Natural killer cell (primary cell): ENCODE results near the gene RMI1. TPM values are rescaled to one million over a fixed set of nuclear protein-coding genes. Genes with fewer than 3 reads are reported as not detected.

ENCODE experiments used
- ATAC-seq, 3 donors: fragments of 150-1000 bp in 2 of 3; fragments of 200-7000 bp in 1 of 3; cut with Tn5 transposase; 1 replicate in 1 of 3; 2 replicates in 2 of 3; pipeline ENCODE4 v1.10.0; 2021; ENCODE audit warnings: mild to moderate bottlenecking in 2 of 3, moderate library complexity in 2 of 3
- DNase-seq, 2 donors: peaks; one replicate each; pipeline versions ENCODE4 v3.0.0 to v3.0.0-alpha.2; 2013 to 2021; ENCODE audit warnings: mixed read lengths in 1 of 2
- H3K27ac ChIP-seq: one replicate; pipeline ENCODE4 v1.5.1; 2013; ENCODE audit warnings: mild to moderate bottlenecking, low read length
- H3K27me3 ChIP-seq: one replicate; pipeline ENCODE4 v1.6.1; 2013; ENCODE audit warnings: low read length; ENCODE audit not compliant: control insufficient read depth, insufficient read depth
- H3K36me3 ChIP-seq: one replicate; pipeline ENCODE4 v1.6.1; 2013; ENCODE audit warnings: low read length; ENCODE audit not compliant: control insufficient read depth, insufficient read depth
- H3K4me1 ChIP-seq: one replicate; pipeline ENCODE4 v1.6.1; 2013; ENCODE audit warnings: low read length; ENCODE audit not compliant: control insufficient read depth, insufficient read depth
- H3K4me3 ChIP-seq: one replicate; pipeline ENCODE4 v1.5.1; 2013; ENCODE audit warnings: low read length
- H3K9me3 ChIP-seq: one replicate; pipeline ENCODE4 v1.6.1; 2013; ENCODE audit warnings: low read length; ENCODE audit not compliant: control insufficient read depth, insufficient read depth
- H3K27ac Mint-ChIP-seq, 2 donors: one replicate each; pipeline ENCODE4 v1.8.0; 2022; ENCODE audit warnings: mild to moderate bottlenecking in 2 of 2, mixed read lengths in 2 of 2, moderate library complexity in 1 of 2
- H3K27me3 Mint-ChIP-seq, 2 donors: one replicate each; pipeline ENCODE4 v1.8.0; 2022; ENCODE audit warnings: low read depth in 2 of 2, mixed read lengths in 2 of 2
- H3K36me3 Mint-ChIP-seq: one replicate; pipeline ENCODE4 v1.8.0; 2022; ENCODE audit warnings: mixed read lengths
- H3K4me1 Mint-ChIP-seq, 2 donors: one replicate each; pipeline ENCODE4 v1.8.0; 2022; ENCODE audit warnings: mixed read lengths in 2 of 2
- H3K4me3 Mint-ChIP-seq: one replicate; pipeline ENCODE4 v1.8.0; 2022; ENCODE audit warnings: mild to moderate bottlenecking, moderate library complexity, mixed read lengths
- H3K9me3 Mint-ChIP-seq, 2 donors: one replicate each; pipeline ENCODE4 v1.8.0; 2022; ENCODE audit warnings: mixed read lengths in 2 of 2
- WGBS: methylation state at CpG from one replicate; pipeline ENCODE4 v1.1.7; 2013; ENCODE audit warnings: missing lambda C conversion rate; ENCODE audit not compliant: insufficient coverage; 5-methylcytosine and 5-hydroxymethylcytosine counted together
- intact Hi-C: fragments of 100-400 bp; cut with micrococcal nuclease; formaldehyde crosslinking; loops from one replicate; pipeline ENCODE4 v1.14.2; 2022
- total RNA-seq, 4 donors: library from RNA; stranded (reverse); fragments of 120-200 nt in 1 of 4; gene quantifications; one replicate each; pipeline versions ENCODE4 v1.2.3 to v1.2.4, GENCODE V29; 2013 to 2022
- TF ChIP-seq, protein P1 (sequence below): fragments of 200-600 bp; IDR thresholded peaks from one replicate; pipeline ENCODE4 v1.8.0; 2022; ENCODE audit warnings: antibody characterized with exemption

Gene RMI1
- total RNA-seq, 3 donors from 2014 or later (not counting 1 experiment from before 2014, with no cell fraction given): 2.8 to 5.4 (median 3.0) TPM

DNA sequence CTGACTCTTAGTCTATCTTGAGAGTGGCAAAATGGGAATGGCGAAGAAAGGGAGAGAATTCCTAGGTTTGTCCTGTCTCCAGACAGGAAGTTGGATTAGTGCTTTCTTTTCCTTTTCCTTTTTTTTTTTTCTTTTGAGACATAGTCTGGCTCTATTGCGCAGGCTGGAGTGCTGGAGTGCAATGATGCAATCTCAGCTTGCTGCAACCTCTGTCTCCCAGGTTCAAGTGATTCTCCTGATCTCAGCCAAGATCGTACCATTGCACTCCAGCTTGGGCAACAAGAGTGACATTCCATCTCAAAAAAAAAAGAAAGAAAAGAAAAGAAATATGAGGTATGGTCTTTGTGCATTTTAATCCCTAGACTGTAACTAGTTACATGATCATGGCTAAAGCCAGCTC, 46.8 kb upstream of the RMI1 start:
- Mint-ChIP-seq H3K36me3 (no peaks in the 10 kb centered on the region), H3K27ac (no peak overlapping the region), H3K4me1 (no peaks in the 10 kb centered on the region), H3K27me3 (no peaks in the 10 kb centered on the region), H3K4me3 (no peak overlapping the region), H3K9me3 (no peaks in the 10 kb centered on the region)
- DNase-seq (no peak), ATAC-seq (no peak)
- TF ChIP-seq, protein P1, sequence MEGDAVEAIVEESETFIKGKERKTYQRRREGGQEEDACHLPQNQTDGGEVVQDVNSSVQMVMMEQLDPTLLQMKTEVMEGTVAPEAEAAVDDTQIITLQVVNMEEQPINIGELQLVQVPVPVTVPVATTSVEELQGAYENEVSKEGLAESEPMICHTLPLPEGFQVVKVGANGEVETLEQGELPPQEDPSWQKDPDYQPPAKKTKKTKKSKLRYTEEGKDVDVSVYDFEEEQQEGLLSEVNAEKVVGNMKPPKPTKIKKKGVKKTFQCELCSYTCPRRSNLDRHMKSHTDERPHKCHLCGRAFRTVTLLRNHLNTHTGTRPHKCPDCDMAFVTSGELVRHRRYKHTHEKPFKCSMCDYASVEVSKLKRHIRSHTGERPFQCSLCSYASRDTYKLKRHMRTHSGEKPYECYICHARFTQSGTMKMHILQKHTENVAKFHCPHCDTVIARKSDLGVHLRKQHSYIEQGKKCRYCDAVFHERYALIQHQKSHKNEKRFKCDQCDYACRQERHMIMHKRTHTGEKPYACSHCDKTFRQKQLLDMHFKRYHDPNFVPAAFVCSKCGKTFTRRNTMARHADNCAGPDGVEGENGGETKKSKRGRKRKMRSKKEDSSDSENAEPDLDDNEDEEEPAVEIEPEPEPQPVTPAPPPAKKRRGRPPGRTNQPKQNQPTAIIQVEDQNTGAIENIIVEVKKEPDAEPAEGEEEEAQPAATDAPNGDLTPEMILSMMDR: no peak
- Histone ChIP-seq H3K27ac (no peak overlapping the region), H3K36me3 (peaks cover under 1% of the 10 kb centered on the region), H3K4me1 (no peaks in the 10 kb centered on the region), H3K4me3 (no peak overlapping the region), H3K9me3 (no peaks in the 10 kb centered on the region), H3K27me3 (no peaks in the 10 kb centered on the region)
- intact Hi-C loops: no loop called here
- WGBS: 79% methylated on average over 1 of the region's 3 CpGs

DNA sequence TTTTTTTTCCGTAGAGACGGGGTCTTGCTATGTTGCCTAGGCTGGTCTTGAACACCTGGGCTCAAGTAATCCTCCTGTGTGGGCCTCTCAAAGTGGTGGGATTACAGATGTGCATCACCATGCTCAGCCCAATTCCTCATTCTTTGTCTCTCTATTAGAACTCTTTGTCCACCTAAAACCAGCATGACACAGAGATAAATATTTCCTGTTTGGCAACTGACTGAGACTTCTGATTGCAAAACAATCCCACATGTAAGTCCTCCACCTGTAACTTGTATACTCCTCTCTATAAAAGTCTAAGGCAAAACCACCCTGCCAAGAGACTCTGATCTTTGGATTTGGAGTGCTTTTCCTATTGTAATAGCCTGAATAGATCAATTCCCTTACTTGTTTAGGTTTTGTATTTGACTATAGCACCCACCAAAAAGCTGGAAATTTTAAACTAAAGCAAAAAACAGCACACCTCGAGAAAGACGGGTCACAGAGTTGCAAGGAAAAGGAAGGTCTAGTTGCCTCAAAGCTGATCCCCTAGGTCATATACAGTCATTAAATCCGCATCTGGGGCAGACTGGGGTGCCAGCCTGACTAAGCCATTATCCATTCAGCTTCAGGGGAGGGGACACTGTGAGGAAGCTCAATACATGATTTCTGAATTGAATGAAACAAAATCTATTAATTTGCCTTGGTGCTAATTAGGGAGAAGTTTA, 45.9 kb upstream of the RMI1 start:
- peaks cover 4% of the 10 kb centered on the region for H3K36me3 ChIP-seq
- DNase-seq (no peak), ATAC-seq (peak in 1 of 3 donors; percentile 52)
- no peaks in the 10 kb centered on the region for H3K36me3 Mint-ChIP-seq
- no peaks in the 10 kb centered on the region for H3K27me3 ChIP-seq
- H3K27me3 Mint-ChIP-seq: no peaks in the 10 kb centered on the region
- WGBS: 84% methylated on average over 5 of the region's 5 CpGs
- no peaks in the 10 kb centered on the region for H3K4me1 Mint-ChIP-seq
- no peak overlapping the region for H3K4me3 ChIP-seq
- intact Hi-C loops: loop anchor here (5.0 kb wide), 1 partner anchor 483 kb away; no protein-coding TSS in a partner anchor
- no peaks in the 10 kb centered on the region for H3K9me3 ChIP-seq
- H3K27ac Mint-ChIP-seq: no peak overlapping the region
- H3K4me1 ChIP-seq: no peaks in the 10 kb centered on the region
- H3K4me3 Mint-ChIP-seq: no peak overlapping the region
- H3K9me3 Mint-ChIP-seq: no peaks in the 10 kb centered on the region
- H3K27ac ChIP-seq: no peak overlapping the region
- TF ChIP-seq, protein P1: no peak

DNA sequence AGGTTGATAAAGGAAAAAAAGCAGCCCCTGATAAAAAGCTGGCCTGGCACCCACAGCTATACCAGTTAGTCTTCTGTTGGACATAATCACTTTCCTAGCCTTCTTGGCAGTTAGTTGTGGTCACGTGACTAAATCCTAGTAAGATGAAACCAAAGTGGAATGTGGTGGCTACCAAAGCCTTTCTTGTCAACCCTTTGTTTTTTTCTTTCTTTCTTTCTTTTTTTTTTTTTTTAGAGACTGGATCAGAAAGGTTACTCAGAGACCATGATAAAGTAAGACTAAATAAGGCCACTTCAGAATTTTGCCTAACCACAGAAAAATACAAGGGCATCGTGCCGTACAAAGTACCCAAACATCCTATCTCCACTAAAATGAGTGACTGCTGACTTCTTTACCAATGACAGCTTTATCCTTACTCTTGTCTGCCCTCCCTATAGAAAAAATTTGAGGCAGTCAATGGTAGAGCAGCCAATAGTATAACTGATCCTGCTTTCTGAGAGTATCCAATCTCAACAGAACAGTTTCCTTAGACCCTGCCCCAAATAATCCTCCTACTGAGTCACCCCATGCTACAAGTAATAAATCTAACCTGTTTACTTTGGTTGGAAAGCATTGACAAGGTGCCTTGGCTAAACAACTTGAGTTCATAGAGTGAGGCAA, 45.2 kb upstream of the RMI1 start:
- ATAC-seq: no peak
- H3K4me1 ChIP-seq: no peaks in the 10 kb centered on the region

More for the DNA sequence above, 45.2 kb upstream of the RMI1 start:
- intact Hi-C loops: loop anchor here (5.0 kb wide), 1 partner anchor 482 kb away; no protein-coding TSS in a partner anchor
- Histone ChIP-seq H3K36me3 (peaks cover 4% of the 10 kb centered on the region), H3K9me3 (no peaks in the 10 kb centered on the region), H3K4me3 (no peak overlapping the region), H3K27me3 (no peaks in the 10 kb centered on the region), H3K27ac (no peak overlapping the region)
- Mint-ChIP-seq H3K36me3 (no peaks in the 10 kb centered on the region), H3K4me1 (no peaks in the 10 kb centered on the region), H3K9me3 (no peaks in the 10 kb centered on the region), H3K27ac (no peak overlapping the region), H3K4me3 (no peak overlapping the region), H3K27me3 (no peaks in the 10 kb centered on the region)
- TF ChIP-seq, protein P1: no peak
- 69% methylated on average over 3 of the region's 3 CpGs for WGBS
- DNase-seq: no peak
